Renal cortical epithelial cell (primary cell): ENCODE results near the gene ADGRD1. TPM values are rescaled to one million over a fixed set of nuclear protein-coding genes. Genes with fewer than 3 reads are reported as not detected.

Experiments used
- DNase-seq: peaks from one replicate; pipeline ENCODE4 v3.0.0-alpha.2; 2011; ENCODE audit warnings: low read depth
- total RNA-seq: library from RNA; depleted of rRNA; stranded (reverse); fragments of >200 nt; gene quantifications from 2 replicates; pipeline ENCODE4 v1.2.3, GENCODE V29; 2014

The ADGRD1 gene
- total RNA-seq, 1 donor from 2014 or later, result 0.05 TPM

GRCh38 chr12:131007031-131007739 is 53.5 kb downstream of the ADGRD1 start:
- DNase-seq, result no peak

GRCh38 chr12:131007740-131008117 is 54.0 kb downstream of the ADGRD1 start:
- DNase-seq, result no peak

DNA sequence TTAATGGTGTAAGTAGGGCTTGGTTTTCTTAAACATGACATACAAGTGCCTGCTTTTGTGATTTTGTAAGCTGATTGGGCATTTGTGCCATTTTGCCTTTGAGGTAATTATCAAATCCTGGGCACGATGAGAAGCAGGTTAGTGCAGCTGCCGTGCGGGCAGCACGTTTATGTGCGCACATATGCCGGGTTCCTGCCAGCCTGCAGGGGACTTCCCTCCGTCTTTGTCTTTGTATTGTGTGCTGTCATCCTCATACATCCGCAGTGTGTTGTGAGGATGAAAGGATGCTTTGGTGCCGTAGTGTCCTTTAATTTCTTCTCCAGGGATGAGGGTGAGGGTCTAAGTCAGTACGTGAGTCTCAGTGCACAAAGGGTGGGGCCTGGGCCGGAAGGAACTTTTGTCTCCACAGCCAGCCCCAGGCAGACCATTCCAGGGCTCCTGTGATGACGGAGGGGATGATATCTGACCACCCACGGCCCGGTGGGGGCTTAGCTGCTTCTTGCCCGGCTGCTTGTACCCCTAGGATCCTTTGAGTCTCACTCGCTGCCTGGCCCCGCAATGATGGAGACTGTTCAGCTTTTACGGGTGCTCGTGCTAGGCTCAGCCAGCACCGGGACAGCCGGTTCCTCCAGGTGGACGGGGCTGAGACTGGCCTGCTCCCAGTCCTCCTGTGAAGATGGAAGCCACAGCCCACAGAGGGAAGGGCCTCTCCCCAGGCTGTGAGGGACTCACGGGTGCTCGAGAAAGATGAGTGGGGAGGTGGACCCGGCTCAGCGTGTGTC is 54.6 kb downstream of the ADGRD1 start:
- no peak for DNase-seq

DNA sequence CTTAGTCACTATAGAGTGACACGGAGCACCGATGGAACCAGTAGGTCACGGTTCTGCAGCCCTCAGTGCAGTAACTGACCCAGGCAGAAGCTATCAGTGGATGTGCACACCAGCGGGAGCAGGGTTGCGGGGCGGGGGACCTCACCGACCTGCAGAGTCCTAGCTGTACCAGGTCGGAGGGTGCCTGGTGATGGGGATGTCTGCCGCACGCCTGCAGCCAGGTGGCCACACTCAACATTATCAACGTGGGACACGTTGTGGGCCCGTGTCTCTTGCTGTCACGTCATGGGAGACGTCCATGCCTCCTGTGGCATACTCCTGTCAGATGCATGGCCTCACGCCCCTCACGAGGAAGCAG is 55.2 kb downstream of the ADGRD1 start:
- no peak for DNase-seq

- DNase-seq, result no peak
These were observed 56.1 kb downstream of the ADGRD1 start for GRCh38 chr12:131009595-131010395.

DNA sequence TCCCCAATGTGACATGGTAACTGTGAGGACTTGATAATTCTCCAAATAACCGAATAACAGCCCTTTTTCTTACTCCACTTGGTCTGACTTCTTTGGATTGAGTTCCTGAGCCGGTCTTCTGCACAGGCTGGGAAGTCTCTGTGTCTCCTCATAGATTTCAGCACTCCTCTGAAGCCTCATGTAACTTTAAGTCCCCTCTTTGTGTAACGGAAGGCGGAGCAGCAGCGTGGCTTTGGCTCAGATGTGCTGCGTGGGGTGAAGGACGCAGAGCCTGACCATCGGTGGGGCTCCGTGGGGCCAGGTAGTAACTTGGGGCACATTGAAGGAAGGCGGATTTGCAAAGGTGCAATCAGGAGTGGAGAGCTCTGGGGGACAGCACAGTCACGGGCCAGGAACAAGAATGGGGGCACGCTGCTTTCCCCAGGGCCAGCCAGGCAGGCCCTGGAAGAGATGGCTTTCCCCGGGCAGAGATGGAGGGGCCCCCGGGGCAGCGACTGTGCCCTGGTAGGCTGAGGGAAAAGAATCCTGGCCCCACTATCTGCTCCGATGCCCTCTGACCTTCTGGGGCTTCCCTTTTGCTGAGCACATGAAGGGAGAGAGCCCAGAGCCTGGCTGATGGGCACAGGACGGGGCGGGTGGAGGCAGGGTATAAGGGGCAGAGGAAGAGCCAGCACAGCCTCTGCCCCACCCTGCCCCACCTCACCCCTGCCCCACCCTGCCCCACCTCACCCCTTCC is 56.9 kb downstream of the ADGRD1 start:
- no peak for DNase-seq

DNA sequence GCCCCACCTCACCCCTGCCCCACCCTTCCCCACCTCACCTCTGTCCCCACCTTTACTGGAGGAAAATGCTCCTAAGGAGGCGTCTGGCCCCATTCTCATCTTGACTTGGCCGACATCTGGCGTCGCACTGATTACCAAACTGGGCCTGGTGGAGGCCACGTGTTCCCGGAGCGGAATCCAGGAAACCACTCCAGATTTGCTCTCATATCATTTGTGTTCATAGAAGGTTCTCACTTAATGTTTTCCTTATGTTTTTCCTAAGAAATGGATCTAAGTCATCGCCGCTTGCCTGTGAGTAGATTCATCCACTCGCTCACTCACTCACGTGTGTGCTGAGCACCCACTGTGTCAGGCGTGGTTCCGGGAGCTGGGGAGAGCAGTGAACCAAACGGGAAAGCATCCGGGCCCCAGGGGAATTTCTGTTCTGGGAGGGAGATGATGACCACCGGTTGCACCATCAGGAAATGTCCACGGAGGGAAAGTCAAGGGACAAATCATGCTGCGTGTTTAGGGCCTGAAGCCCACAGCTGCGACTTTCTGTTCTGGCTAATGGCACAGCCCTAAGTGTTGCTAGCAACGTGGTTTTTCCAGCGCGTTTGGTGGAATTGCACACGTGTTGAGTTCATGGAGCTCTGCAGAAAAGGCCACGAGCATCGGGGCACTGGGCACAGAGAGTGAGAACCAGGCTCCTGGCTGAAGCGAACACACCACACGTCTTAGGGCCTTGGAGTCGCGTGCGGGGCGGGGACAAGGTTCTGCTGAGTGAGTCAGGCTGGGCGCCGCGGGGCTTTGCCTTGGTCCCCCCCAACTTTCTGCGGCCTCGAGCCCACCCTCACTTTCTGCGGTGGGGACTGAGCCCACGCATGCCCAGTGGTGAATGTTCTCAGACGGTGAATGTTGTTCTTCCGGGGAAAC is 57.7 kb downstream of the ADGRD1 start:
- no peak for DNase-seq

- no peak for DNase-seq
These were observed 58.8 kb downstream of the ADGRD1 start for GRCh38 chr12:131012279-131013069.

DNA sequence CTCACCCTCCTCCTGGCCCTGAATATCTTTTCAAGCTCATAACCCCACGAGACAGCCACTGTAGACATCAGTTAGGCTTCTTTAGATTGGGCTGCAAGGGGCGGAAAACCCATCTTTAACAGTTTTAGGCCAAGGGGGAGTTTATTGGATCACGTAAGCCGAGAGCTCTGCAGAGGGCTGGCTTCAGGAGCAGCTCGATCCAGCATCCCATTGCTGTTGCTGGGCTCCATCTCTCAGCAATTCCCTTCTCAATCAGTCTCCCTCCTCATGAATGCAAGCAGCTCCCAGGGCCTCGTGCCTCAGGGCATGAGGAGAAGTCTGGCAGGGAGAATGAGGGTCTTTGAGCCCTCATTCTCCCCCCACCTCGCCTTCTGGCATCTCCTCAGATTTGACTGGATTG is 59.4 kb downstream of the ADGRD1 start:
- DNase-seq, result no peak

DNA sequence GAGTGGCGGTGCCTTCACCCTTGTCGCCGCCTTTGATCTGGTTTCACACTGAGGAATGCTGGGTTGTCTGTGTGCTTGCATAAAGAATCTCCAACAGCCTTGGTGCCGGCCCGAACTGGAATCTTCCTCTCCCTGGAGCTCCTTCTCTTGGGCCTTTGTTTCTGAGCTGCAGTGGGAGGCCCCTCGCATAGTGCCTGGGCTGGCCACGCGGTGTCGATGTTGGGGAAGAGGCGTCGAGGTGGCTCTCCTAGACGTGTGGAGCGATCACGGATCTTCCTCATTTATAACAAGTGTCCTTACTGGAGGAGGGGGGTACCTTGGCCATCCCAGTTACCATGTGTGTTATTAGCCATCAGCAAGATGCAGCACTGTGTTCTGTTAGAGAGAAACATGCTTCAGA is 60.6 kb downstream of the ADGRD1 start:
- DNase-seq, result no peak

- no peak for DNase-seq
These were observed 62.1 kb downstream of the ADGRD1 start for GRCh38 chr12:131015581-131016337.

- DNase-seq, result no peak
These were observed 63.8 kb downstream of the ADGRD1 start for GRCh38 chr12:131017477-131017991.

- DNase-seq, result no peak
These were observed 64.4 kb downstream of the ADGRD1 start for GRCh38 chr12:131018019-131018620.

DNA sequence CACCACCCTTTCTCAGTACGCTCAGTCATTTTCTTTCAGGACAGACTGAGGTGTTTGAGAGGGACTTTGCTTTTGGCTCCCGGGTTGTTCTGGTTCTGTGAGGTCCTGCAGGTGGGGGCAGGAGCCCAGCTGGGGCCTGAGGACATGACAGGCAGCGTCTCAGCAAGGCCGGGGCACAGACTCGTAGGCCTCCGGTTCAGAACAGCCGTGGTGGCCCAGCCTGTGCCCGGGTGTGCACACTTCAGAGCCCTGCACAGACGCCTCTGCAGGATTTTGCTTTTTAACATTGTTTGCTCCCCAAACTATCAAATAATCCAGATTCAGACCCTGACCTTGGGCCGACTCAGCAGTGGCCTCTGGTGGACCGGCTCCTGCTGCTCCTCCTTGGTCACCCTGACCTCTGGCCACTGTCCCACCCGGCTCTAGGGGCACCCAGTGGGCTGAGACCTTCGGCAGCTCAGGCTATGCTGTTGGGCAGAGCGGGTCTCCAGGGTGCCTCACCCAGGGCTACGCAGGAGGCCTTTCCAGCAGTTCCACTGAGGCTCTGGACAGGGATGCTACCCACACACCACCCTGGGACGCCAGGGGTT is 65.2 kb downstream of the ADGRD1 start:
- DNase-seq, result no peak

DNA sequence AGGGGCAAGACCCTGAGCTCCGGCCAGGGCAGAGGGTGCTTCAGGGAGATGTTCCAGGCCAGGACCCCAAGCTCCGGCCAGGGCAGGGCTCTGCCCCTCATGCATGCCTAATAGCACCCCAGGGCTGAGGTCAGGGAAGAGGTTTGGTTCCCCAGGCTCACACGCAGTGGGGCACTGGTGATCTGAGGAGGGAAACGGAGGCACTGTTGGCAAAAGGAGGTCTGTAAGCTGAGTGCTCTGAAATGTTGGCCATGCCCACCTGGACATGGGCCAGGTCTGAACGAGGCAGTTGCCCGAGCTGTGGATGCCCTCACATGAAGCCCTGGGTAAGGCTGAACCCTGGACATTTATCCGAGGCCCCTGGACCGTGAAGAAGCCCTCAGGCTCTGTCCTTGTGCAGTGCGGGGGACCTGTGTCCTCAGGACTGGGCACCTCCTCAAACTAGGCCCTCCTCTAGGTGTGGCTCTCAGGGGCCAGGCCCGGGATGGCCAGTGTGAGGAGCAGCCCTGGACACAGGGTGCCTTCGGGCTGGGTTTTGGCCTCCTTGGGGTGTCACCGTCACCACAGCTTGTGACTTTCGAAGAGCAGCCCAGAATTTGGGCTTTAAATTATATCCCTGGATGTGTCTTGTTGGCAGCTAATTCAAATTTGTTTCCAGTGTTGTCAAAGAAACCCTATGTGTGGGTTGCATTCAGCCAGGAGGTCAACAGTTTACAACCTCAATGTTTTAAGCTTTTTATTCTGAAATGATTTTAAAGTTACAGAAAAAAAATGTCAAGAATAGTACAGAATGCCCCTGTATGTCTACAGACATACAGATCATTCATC is 66.8 kb downstream of the ADGRD1 start:
- no peak for DNase-seq

- DNase-seq, result no peak
These were observed 67.4 kb downstream of the ADGRD1 start for GRCh38 chr12:131021154-131021541.

DNA sequence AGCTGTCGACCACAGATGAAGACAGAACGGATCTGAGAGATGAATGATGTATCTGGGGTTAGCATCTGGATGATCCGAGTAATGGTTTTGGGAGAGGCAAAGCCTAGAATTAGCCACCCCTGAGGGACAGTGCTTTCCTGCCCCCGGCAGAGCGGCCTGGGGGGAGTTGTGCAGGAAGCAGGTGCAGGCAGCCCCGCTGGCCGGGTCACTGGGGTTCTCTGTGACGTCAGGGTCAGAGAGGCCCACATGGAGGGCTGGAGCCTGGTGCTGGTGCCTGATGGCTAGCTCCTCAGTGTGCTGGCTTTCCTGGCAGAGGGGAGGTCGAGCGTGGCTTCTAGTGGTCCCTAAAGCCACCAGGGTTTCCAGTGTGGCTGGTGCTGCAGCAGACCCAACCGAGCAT is 70.3 kb downstream of the ADGRD1 start:
- no peak for DNase-seq
